HL-60/S4 treated with retinoic acid at 250 ng/mL for 4 days and 3 days (cell line): ENCODE measurements around the gene APC.

Source experiments
- in situ Hi-C: fragments of 300-500 bp; cut with MboI; formaldehyde crosslinking; loops from 2 replicates; pipeline ENCODE4 v1.7.0; 2022; ENCODE audit warnings: low sequenced_read_pairs

APC gene

DNA sequence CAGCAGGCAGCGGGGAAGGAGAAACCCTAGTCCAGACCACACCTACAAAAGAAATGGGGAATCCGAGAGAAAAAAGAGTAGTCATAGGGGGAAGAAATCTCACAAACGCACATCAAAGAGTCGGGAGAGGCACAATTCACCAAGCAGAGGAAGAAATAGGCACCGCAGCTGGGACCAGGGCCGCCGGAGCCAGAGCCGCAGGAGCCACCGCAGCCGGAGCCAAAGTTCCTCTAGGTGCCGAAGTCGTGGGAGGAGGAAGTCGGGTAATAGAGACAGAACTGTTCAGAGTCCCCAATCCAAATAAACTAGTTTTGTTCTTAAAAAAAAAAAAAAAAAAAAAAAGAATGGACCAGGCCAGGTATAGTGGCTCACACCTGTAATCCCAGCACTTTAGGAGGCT lies 155.1 kb downstream of the APC start:
- in situ Hi-C loops: no loop called here

DNA sequence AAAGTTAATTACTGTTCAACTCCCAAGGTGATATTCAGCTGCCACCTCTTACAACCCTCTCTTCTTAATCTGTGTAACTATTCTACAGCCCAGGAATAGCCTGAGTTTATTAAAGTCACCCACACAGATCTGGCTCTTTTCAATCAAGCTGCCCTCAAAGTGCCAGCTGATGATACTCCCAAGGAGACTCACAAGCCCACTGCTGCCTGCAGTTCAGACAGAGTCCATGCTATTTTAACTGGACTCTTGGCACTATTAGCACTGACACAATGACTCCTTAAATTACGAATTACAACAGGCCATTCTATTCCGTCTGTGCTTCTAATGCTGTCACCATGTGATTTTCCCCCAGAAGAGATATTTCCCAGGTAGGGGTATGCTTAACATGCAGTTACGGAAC lies 158.0 kb downstream of the APC start:
- in situ Hi-C loops: no loop called here
